PC-9 (cell line): ENCODE results near the gene STX5. TPM values are rescaled to one million over a fixed set of nuclear protein-coding genes. Genes with fewer than 3 reads are reported as not detected.

Experiments used
- BruUV-seq: library from RNA; stranded (reverse); fragments of 400-500 nt; replicated peaks from 2 replicates; lab custom pipeline; 2021; lab: Mats Ljungman, UMichigan
- CTCF ChIA-PET: fragments of 300-600 bp; sonication (Branson Sonifier 250); formaldehyde crosslinking; loops from one replicate; lab custom pipeline; 2022; ENCODE audit warnings: antibody characterized with exemption; lab: Charles Lee
- POLR2A ChIA-PET: fragments of 300-600 bp; sonication (Branson Sonifier 250); formaldehyde crosslinking; loops from one replicate; lab custom pipeline; 2022; ENCODE audit warnings: antibody characterized with exemption; ENCODE audit not compliant: unreplicated experiment; lab: Charles Lee
- DNase-seq, 2 experiments: peaks; one replicate each; pipeline versions ENCODE4 v3.0.0 to v3.0.0-alpha.2; 2015 to 2022; ENCODE audit warnings: mixed read lengths in 1 of 2
- H2AFZ ChIP-seq: fragments of 200-600 bp; sonication (generic); 2 replicates; pipeline ENCODE4 v1.8.1; 2017; ENCODE audit warnings: antibody characterized with exemption
- H3F3A ChIP-seq: fragments of 200-600 bp; sonication (generic); 2 replicates; pipeline ENCODE4 v1.8.1; 2017; ENCODE audit warnings: antibody characterized with exemption, mild to moderate bottlenecking, low read depth; ENCODE audit not compliant: insufficient read depth
- H3K27ac ChIP-seq: fragments of 200-600 bp; sonication (generic); 2 replicates; pipeline ENCODE4 v1.6.1; 2016; ENCODE audit warnings: mixed run types
- H3K27me3 ChIP-seq: fragments of 200-600 bp; sonication (generic); 2 replicates; pipeline ENCODE4 v1.6.1; 2016; ENCODE audit warnings: low read depth, mixed run types; ENCODE audit not compliant: insufficient read depth
- H3K36me3 ChIP-seq: fragments of 200-600 bp; sonication (generic); 2 replicates; pipeline ENCODE4 v1.6.1; 2016; ENCODE audit warnings: low read depth, mixed run types
- H3K4me1 ChIP-seq: fragments of 200-600 bp; sonication (generic); replicated peaks from 2 replicates; pipeline ENCODE4 v1.6.1; 2016; ENCODE audit warnings: mixed run types; ENCODE audit not compliant: insufficient read depth
- H3K4me2 ChIP-seq: fragments of 200-600 bp; sonication (generic); 2 replicates; pipeline ENCODE4 v1.6.1; 2017; ENCODE audit warnings: mixed run types
- H3K4me3 ChIP-seq: fragments of 200-600 bp; sonication (generic); 2 replicates; pipeline ENCODE4 v1.6.1; 2016; ENCODE audit warnings: mixed run types
- H3K79me2 ChIP-seq: fragments of 200-600 bp; sonication (generic); 2 replicates; pipeline ENCODE4 v1.6.1; 2017; ENCODE audit warnings: low read depth, mixed run types
- H3K9me2 ChIP-seq: fragments of 200-600 bp; sonication (generic); 2 replicates; pipeline ENCODE4 v1.8.1; 2017; ENCODE audit warnings: mild to moderate bottlenecking; ENCODE audit not compliant: insufficient read depth
- H3K9me3 ChIP-seq: fragments of 200-600 bp; sonication (generic); 2 replicates; pipeline ENCODE4 v1.8.1; 2016; ENCODE audit warnings: low read depth; ENCODE audit not compliant: insufficient read depth
- H4K20me1 ChIP-seq: fragments of 200-600 bp; sonication (generic); 2 replicates; pipeline ENCODE4 v1.8.1; 2017; ENCODE audit not compliant: insufficient read depth
- EZH2 ChIP-seq: fragments of 200-600 bp; sonication (generic); IDR thresholded peaks from 2 replicates; pipeline ENCODE4 v1.8.0; 2017; ENCODE audit warnings: antibody characterized with exemption, low read depth
- intact Hi-C: fragments of 100-400 bp; cut with micrococcal nuclease; formaldehyde crosslinking; loops from one replicate; pipeline ENCODE4 v1.10.0; 2022; ENCODE audit not compliant: unreplicated experiment
- total RNA-seq: library from RNA; stranded (reverse); gene quantifications from 2 replicates; pipeline ENCODE4 v1.2.3, GENCODE V29; 2021
- TF ChIP-seq, protein P1 (sequence below): fragments of 200-600 bp; sonication (generic); conservative IDR thresholded peaks from 2 replicates; pipeline ENCODE4 v1.6.1; 2017; ENCODE audit warnings: mixed run types, antibody characterized with exemption, mild to moderate bottlenecking, moderate library complexity

The STX5 gene
- total RNA-seq, 1 experiment from 2014 or later, result 65.8 TPM

DNA sequence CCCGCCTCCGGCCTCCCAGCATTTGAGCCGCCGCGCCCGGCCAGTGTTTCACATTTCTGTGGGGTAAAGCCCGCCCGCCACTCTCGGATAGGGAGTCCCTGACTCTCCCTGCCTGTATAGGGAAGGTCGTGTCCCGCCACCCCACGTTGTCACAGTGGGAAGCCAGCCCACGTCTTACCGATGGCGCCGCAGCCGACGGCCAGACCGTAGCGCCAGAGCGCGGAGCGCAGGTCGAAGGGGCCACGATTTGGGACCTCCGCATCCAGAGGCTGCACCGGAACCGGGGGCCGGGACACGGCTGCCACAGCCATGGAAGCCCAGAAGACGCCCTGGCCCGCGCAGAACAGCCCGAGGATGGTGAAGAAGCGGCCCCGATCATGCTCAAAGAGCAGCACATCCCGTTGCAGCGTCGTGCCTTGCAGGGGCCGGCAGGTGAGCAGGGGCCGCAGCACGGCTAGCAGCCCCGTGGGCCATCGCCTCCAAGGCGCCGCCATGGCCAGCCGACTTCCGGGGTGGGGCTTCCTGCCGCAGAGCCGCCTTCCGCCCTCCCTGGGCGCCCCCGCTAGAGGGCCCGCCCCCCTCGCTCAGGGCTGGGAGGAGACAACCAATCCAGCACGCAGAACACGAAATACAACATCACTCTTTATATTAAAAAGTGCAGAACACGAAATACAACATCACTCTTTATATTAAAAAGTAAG lies 40.2 kb downstream of the STX5 start, which contains the start of gene TMEM223:
TSS of gene TMEM223 (minus strand) at position 506 of the 701 bp plus-strand sequence. CDS start at position 494, 12 bp downstream.
- Histone ChIP-seq H3K9me2 (no peaks in the 10 kb centered on the region), H4K20me1 (peaks cover 13% of the 10 kb centered on the region; the same call in 1 of the 2 replicates), H2AFZ (peak within 1 kb of the TSS; percentile 86), H3K27me3 (no peaks in the 10 kb centered on the region), H3K4me1 (peaks cover 28% of the 10 kb centered on the region), H3K4me3 (peak within 1 kb of the TSS; percentile 93), H3K4me2 (peak within 1 kb of the TSS; percentile 92), H3F3A (peaks cover 74% of the 10 kb centered on the region), H3K9me3 (no peaks in the 10 kb centered on the region), H3K27ac (peak within 1 kb of the TSS; percentile 33), H3K79me2 (peaks cover 43% of the 10 kb centered on the region), H3K36me3 (peaks cover 27% of the 10 kb centered on the region)
- no peak for TF ChIP-seq EZH2
- TF ChIP-seq, protein P1, sequence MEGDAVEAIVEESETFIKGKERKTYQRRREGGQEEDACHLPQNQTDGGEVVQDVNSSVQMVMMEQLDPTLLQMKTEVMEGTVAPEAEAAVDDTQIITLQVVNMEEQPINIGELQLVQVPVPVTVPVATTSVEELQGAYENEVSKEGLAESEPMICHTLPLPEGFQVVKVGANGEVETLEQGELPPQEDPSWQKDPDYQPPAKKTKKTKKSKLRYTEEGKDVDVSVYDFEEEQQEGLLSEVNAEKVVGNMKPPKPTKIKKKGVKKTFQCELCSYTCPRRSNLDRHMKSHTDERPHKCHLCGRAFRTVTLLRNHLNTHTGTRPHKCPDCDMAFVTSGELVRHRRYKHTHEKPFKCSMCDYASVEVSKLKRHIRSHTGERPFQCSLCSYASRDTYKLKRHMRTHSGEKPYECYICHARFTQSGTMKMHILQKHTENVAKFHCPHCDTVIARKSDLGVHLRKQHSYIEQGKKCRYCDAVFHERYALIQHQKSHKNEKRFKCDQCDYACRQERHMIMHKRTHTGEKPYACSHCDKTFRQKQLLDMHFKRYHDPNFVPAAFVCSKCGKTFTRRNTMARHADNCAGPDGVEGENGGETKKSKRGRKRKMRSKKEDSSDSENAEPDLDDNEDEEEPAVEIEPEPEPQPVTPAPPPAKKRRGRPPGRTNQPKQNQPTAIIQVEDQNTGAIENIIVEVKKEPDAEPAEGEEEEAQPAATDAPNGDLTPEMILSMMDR, result no peak; the same call in 1 of the 2 replicates
- peak; percentile 72 to 92 for DNase-seq
- POLR2A ChIA-PET, result interaction anchor here (0.6 to 0.7 kb wide), 4 partner anchors 41 to 231 kb away, joined by 3 to 15 read pairs (median 8); no protein-coding TSS in a partner anchor
- CTCF ChIA-PET, result interaction anchor here (0.7 kb wide), 1 partner anchor 187 kb away, joined by 3 read pairs; no protein-coding TSS in a partner anchor
- intact Hi-C loops, result no loop called here
- BruUV-seq, result no TSS peak

DNA sequence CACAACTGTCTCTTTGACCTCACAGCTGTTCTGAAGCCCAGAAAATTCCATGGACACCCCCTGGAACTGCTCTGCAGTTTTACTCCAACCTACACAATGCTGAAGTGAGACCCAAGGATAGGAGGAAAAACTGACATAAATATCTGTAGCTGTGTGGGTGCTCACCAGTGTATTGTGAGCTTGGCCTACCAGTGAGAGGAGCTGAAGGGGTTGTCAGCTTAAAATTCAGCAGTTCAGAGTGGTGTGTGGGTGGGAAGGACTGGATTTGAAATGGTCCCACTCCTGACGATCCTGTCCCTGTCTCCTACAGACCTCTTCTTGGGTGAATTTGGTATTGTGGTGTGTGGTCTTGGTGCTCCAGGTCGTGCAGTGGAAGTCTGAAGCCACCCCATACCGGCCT lies 42.3 kb downstream of the STX5 start:
- H2AFZ ChIP-seq, result no peak overlapping the region
- peaks cover 37% of the 10 kb centered on the region for H3K4me1 ChIP-seq
- ChIA-PET CTCF (interaction anchor here (0.6 kb wide), 1 partner anchor 126 kb away, joined by 3 read pairs; no protein-coding TSS in a partner anchor), POLR2A (interaction anchor here (0.6 kb wide), 1 partner anchor 66 kb away, joined by 4 read pairs; no protein-coding TSS in a partner anchor)
- no peak for TF ChIP-seq EZH2
- TF ChIP-seq, protein P1, result no peak
- no peaks in the 10 kb centered on the region for H3K27me3 ChIP-seq
- H3K27ac ChIP-seq, result 0 out of 2 replicates have a peak overlapping the region, but pooled peaks have one; percentile 1
- no peaks in the 10 kb centered on the region for H3K9me3 ChIP-seq
- DNase-seq, result peak in 1 of 2 experiments; percentile 9
- H3F3A ChIP-seq, result peaks cover 81% of the 10 kb centered on the region
- peaks cover 27% of the 10 kb centered on the region for H3K36me3 ChIP-seq
- H3K4me2 ChIP-seq, result peak overlapping the region; percentile 80
- BruUV-seq, result no TSS peak
- H3K9me2 ChIP-seq, result no peaks in the 10 kb centered on the region
- peaks cover 13% of the 10 kb centered on the region; the same call in 1 of the 2 replicates for H4K20me1 ChIP-seq
- peaks cover 49% of the 10 kb centered on the region for H3K79me2 ChIP-seq
- intact Hi-C loops, result loop anchor here (5.0 kb wide), 5 partner anchors 62 to 397 kb away; partner anchors contain the start of genes HNRNPUL2, SLC3A2, TTC9C and UBXN1
- H3K4me3 ChIP-seq, result no peak overlapping the region

DNA sequence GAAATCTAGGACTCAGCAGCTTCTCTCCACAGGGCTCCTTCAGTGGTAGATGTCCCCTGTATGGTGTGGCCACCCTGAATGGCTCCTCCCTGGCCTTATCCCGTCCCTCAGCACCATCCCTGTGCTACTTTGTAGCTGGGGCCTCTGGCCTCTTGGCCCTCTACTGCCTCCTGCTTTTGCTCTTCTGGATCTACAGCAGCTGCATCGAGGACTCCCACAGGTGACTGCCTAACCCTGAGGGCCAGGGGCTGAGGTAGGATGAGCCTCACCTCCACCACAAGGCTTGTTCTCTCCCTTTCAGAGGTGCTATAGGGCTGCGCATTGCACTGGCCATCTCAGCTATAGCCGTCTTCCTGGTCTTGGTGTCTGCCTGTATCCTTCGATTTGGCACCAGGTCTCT lies 42.9 kb downstream of the STX5 start:
- H3K79me2 ChIP-seq, result peaks cover 49% of the 10 kb centered on the region
- peak overlapping the region; percentile 60; the same call in 1 of the 2 replicates for H3K4me3 ChIP-seq
- peaks cover 37% of the 10 kb centered on the region for H3K4me1 ChIP-seq
- intact Hi-C loops, result loop anchor here (5.0 kb wide), 5 partner anchors 62 to 397 kb away; partner anchors contain the start of genes HNRNPUL2, SLC3A2, TTC9C and UBXN1
- no TSS peak for BruUV-seq
- H3F3A ChIP-seq, result peaks cover 79% of the 10 kb centered on the region
- peaks cover 21% of the 10 kb centered on the region for H3K36me3 ChIP-seq
- no peaks in the 10 kb centered on the region for H3K27me3 ChIP-seq
- no peak overlapping the region for H3K27ac ChIP-seq
- peaks cover 13% of the 10 kb centered on the region; the same call in 1 of the 2 replicates for H4K20me1 ChIP-seq
- H3K9me3 ChIP-seq, result no peaks in the 10 kb centered on the region
- no peak for DNase-seq
- peak overlapping the region; percentile 80 for H3K4me2 ChIP-seq
- POLR2A ChIA-PET, result interaction anchor here (0.5 to 0.7 kb wide), 2 partner anchors 52 to 92 kb away, joined by 3 to 4 read pairs; no protein-coding TSS in a partner anchor
- CTCF ChIA-PET, result interaction anchor here (0.6 to 0.8 kb wide), 2 partner anchors 35 to 125 kb away, joined by 3 read pairs; partner anchors contain the start of gene ZBTB3
- TF ChIP-seq EZH2, result no peak
- TF ChIP-seq, protein P1, result no peak
- H2AFZ ChIP-seq, result no peak overlapping the region
- no peaks in the 10 kb centered on the region for H3K9me2 ChIP-seq
